ENCODE measurements around the gene CERS6.

- no peak for TF ChIP-seq CTCF (optimal IDR thresholded peaks at IDR 0.05 in 1 of 3, IDR thresholded peaks at IDR 0.05 in 1 of 3, conservative IDR thresholded peaks at IDR 0.05 in 1 of 3; ENCODE audit: extremely low read depth in 1 of 3, insufficient read depth in 2 of 3, low read length in 3 of 3)
- TF ChIP-seq EZH2 (IDR thresholded peaks at IDR 0.05; ENCODE audit: low read length): no peak
Observed at GRCh38 chr2:168716839-168717238, 260.8 kb downstream of the CERS6 start.
